Heart right ventricle (tissue), 16 donors: ENCODE results near the gene PLA2G4B. TPM values are rescaled to one million over a fixed set of nuclear protein-coding genes. Genes with fewer than 3 reads are reported as not detected.

Experiments used
- ATAC-seq, 8 donors: fragments of 200-7000 bp; cut with Tn5 transposase; one replicate each; pipeline ENCODE4 v1.9.1; 2020; ENCODE audit warnings: mild to moderate bottlenecking in 8 of 8, moderate library complexity in 8 of 8, moderate number of reproducible peaks in 1 of 8
- DNase-seq, 2 donors: peaks; one replicate each; pipeline ENCODE4 v3.0.0-alpha.2; 2020
- H3K27ac ChIP-seq, 10 donors: fragments of 200-600 bp; sonication (generic) in 2 of 10; one replicate each; pipeline versions ENCODE4 v1.5.0 to v1.8.0; 2020 to 2022; ENCODE audit warnings: mild to moderate bottlenecking in 3 of 10
- H3K27me3 ChIP-seq, 7 donors: fragments of 200-600 bp; one replicate each; pipeline ENCODE4 v1.8.0; 2021 to 2022; ENCODE audit warnings: mild to moderate bottlenecking in 2 of 7
- H3K36me3 ChIP-seq, 9 donors: fragments of 200-600 bp; sonication (generic) in 1 of 9; one replicate each; pipeline versions ENCODE4 v1.5.0 to v1.8.0; 2020 to 2022; ENCODE audit warnings: mild to moderate bottlenecking in 2 of 9
- H3K4me1 ChIP-seq, 9 donors: fragments of 200-600 bp; sonication (generic) in 1 of 9; one replicate each; pipeline versions ENCODE4 v1.5.0 to v1.8.0; 2020 to 2022; ENCODE audit warnings: mild to moderate bottlenecking in 4 of 9
- H3K4me3 ChIP-seq, 10 donors: fragments of 200-600 bp; sonication (generic) in 2 of 10; one replicate each; pipeline versions ENCODE4 v1.5.0 to v1.8.0; 2020 to 2022; ENCODE audit warnings: mild to moderate bottlenecking in 7 of 10, moderate library complexity in 2 of 10
- H3K9me3 ChIP-seq, 11 donors: fragments of 200-600 bp in 10 of 11; sonication (generic) in 2 of 11; one replicate each; pipeline versions ENCODE4 v1.5.0 to v1.8.0; 2013 to 2022; ENCODE audit warnings: mild to moderate bottlenecking in 2 of 11, control low read depth in 1 of 11, moderate library complexity in 1 of 11
- WGBS, 2 donors: extraction: QIAGEN DNeasy Blood & Tissue Kit; methylation state at CpG; one replicate each; pipeline ENCODE4 v1.1.7; 2013; ENCODE audit warnings: inconsistent platforms in 1 of 2; 5-methylcytosine and 5-hydroxymethylcytosine counted together
- intact Hi-C, 10 donors: fragments of 100-400 bp; cut with DNase I; formaldehyde crosslinking; loops; one replicate each; pipeline versions ENCODE4 v1.11.1 to v1.14.2; 2022
- polyA plus RNA-seq, 2 donors: library from polyadenylated mRNA; stranded (reverse); fragments of 200-250 nt; gene quantifications; one replicate each; pipeline ENCODE4 v1.2.3, GENCODE V29; 2013
- total RNA-seq, 10 donors: library from RNA; stranded (reverse); fragmentation: NEBNext Ultra II Directional in 3 of 10; extraction: Animal tissue kit (Norgen Biotek cat#: 25700) in 3 of 10; gene quantifications; one replicate each; pipeline versions ENCODE4 v1.2.1 to v1.2.4, GENCODE V29; 2021 to 2023
- TF ChIP-seq, protein P1 (sequence below), 9 donors: fragments of 200-600 bp; sonication (generic) in 2 of 9; IDR thresholded peaks; one replicate each; pipeline versions ENCODE4 v1.5.0 to v1.8.0; 2021 to 2022; ENCODE audit warnings: antibody characterized with exemption in 9 of 9, mild to moderate bottlenecking in 5 of 9, moderate library complexity in 1 of 9
- donor health status: Arrhythmogenic right ventricular cardiomyopathy.
- donor health status: ischemic (EF 13 %, LVEDD 7.1; RV severe dilation, severe dysfunction).
- donor health status: healthy with polysubstance abuse.
- donor health status: DM: no; HTN: yes; CAD: no.
- donor health status: DM: no; HTN: no; CAD: no.
- donor health status: ischemic (EF 25% LVEDD 6.9; RV normal size, moderate dysfunction).
- donor health status: ischemic (EF 25% LVEDD 5.7; RV mildly dilated, moderate dysfunction).
- donor health status: healthy.
- donor health status: DM: yes; HTN: yes; CAD: no.
- donor health status: Ischemic cardiomyopathy.
- donor health status: ischemic (EF 35%, LVEDD 5.7; RV mildly dilated, moderate dysfunction).
- donor health status: nonischemic (EF 11% LVEDD 7.7; RV severe dilation, severe dysfunction).
- donor health status: DM: yes; HTN: yes; CAD: no.
- donor health status: PGD.
- donor health status: ischemic (EF 29% LVEDD 5.4; RV normal size, mild dysfunction).
- donor health status: nonischemic (EF 23%, LVEDD 6.1; RV moderate dilation, normal function).

Gene PLA2G4B
- total and polyA plus RNA-seq, 12 donors: 1.6 to 16.0 (median 3.2) TPM

DNA sequence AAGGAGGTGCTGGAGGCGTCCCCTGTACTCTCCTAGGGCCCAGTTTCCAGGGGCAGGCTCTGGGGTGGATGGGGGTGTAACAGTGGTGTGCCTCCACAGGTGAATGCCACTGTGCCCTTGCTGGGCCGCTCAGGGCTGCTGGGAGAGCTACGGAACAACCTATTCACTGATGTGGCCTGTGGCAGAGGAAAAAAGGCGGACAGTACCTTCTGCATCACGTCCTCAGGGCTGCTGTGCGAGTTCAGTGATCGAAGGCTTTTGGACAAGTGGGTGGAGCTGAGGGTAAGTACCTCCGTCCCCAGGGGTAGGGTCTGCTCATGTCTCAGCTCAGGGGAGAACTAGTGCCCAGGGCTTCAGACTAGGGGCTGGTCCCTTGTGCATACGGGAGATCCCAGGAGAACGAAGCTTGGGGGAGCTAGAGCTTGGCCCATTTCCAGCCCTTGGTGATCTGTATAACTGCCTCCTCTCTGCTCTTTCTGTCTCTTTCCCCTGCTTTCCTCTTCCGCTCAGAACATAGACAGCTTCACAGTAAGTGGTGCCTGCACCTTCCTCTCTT, 25.7 kb upstream of the PLA2G4B start:
- ATAC-seq (no peak), DNase-seq (no peak)
- Histone ChIP-seq H3K36me3 (peaks cover 0 to 60% (median 13%) of the 10 kb centered on the region in 9 donors), H3K4me3 (no peak overlapping the region), H3K27ac (no peak overlapping the region), H3K4me1 (peaks cover 0 to 17% (median 6%) of the 10 kb centered on the region in 9 donors), H3K9me3 (no peaks in the 10 kb centered on the region), H3K27me3 (no peaks in the 10 kb centered on the region)
- WGBS, 2 donors: 92% methylated on average over 11 of the region's 11 CpGs
- intact Hi-C loops: loop anchor here in 9 of 10 donors (2.0 to 10.0 kb wide), 9 partner anchors 41 to 348 kb away; partner anchors contain the start of genes TYRO3 (in 5 of the 9) and MAPKBP1 (in 3 of the 9)
- TF ChIP-seq, protein P1, sequence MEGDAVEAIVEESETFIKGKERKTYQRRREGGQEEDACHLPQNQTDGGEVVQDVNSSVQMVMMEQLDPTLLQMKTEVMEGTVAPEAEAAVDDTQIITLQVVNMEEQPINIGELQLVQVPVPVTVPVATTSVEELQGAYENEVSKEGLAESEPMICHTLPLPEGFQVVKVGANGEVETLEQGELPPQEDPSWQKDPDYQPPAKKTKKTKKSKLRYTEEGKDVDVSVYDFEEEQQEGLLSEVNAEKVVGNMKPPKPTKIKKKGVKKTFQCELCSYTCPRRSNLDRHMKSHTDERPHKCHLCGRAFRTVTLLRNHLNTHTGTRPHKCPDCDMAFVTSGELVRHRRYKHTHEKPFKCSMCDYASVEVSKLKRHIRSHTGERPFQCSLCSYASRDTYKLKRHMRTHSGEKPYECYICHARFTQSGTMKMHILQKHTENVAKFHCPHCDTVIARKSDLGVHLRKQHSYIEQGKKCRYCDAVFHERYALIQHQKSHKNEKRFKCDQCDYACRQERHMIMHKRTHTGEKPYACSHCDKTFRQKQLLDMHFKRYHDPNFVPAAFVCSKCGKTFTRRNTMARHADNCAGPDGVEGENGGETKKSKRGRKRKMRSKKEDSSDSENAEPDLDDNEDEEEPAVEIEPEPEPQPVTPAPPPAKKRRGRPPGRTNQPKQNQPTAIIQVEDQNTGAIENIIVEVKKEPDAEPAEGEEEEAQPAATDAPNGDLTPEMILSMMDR (IDR thresholded peaks at IDR 0.05): no peak

DNA sequence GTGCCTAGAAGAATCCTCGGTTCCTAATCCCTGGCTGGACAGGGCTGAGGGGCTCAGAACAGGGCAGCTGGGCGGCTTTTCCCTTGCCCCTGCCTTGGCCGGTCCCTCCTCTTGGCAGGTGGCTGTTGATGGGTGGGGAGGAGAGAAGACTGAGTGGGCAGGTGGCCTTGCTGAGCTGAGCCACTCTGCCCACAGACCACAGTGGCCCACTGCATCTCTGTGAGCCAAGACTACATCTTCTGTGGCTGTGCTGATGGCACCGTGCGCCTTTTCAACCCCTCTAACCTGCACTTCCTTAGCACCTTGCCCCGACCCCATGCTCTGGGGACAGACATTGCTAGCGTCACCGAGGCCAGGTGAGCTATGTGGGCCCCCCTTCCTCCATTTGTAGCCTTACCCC, 25.2 kb upstream of the PLA2G4B start:
- H3K4me3 ChIP-seq: no peak overlapping the region
- no peaks in the 10 kb centered on the region for H3K9me3 ChIP-seq
- no peak for DNase-seq
- H3K4me1 ChIP-seq: peaks cover 0 to 17% (median 6%) of the 10 kb centered on the region in 9 donors
- no peaks in the 10 kb centered on the region for H3K27me3 ChIP-seq
- ATAC-seq: no peak
- H3K36me3 ChIP-seq: peaks cover 0 to 66% (median 19%) of the 10 kb centered on the region in 9 donors
- WGBS, 2 donors: 93 to 97% methylated on average over 8 of the region's 8 CpGs
- no peak overlapping the region for H3K27ac ChIP-seq
- intact Hi-C loops: loop anchor here in 9 of 10 donors (2.0 to 10.0 kb wide), 9 partner anchors 41 to 349 kb away; partner anchors contain the start of genes TYRO3 (in 5 of the 9) and MAPKBP1 (in 3 of the 9)
- TF ChIP-seq, protein P1 (IDR thresholded peaks at IDR 0.05): no peak

DNA sequence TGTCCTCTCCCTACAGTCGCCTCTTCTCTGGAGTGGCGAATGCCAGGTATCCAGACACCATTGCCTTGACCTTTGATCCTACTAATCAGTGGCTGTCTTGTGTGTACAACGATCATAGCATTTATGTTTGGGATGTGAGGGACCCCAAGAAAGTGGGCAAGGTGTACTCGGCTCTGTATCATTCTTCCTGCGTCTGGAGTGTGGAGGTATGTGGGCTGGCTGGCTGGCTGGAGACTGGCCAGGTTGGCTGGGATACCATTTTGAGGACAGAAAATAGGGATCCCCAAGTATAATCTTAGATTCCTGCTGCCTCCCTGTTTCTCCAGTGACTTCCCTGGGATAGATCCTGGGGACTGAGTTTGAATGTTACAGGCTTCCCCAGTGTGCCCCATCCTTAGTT, 24.1 kb upstream of the PLA2G4B start:
- H3K4me3 ChIP-seq: no peak overlapping the region
- DNase-seq: no peak
- peaks cover 0 to 13% (median 6%) of the 10 kb centered on the region in 9 donors for H3K4me1 ChIP-seq
- H3K9me3 ChIP-seq: no peaks in the 10 kb centered on the region
- ATAC-seq: no peak
- TF ChIP-seq, protein P1 (IDR thresholded peaks at IDR 0.05): no peak
- intact Hi-C loops: loop anchor here in 9 of 10 donors (5.0 to 10.0 kb wide), 8 partner anchors 42 to 350 kb away; partner anchors contain the start of genes TYRO3 (in 5 of the 9) and MAPKBP1 (in 3 of the 9)
- H3K27me3 ChIP-seq: no peaks in the 10 kb centered on the region
- H3K36me3 ChIP-seq: peaks cover 0 to 77% (median 27%) of the 10 kb centered on the region in 9 donors
- H3K27ac ChIP-seq: no peak overlapping the region
- WGBS, 2 donors: 87 to 88% methylated on average over 5 of the region's 5 CpGs

DNA sequence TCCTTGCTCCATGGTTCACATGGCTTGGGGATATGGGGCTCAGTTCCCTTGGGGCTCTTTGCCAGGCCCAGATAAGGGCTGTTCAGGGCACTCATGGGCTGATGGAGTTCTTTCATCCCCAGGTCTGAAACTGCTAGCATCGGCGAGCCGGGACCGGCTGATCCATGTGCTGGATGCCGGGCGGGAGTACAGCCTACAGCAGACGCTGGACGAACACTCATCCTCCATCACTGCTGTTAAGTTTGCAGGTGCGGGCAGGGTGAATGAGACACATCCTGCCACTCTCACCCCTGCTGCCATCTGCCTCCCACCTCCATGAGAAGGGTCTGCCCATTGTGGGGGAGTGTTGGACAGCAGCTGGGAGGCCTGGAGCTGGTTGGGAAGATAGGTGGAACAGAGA, 21.9 kb upstream of the PLA2G4B start:
- DNase-seq (no peak), ATAC-seq (no peak)
- H3K36me3 ChIP-seq: peaks cover 0 to 99% (median 27%) of the 10 kb centered on the region in 9 donors
- H3K9me3 ChIP-seq: no peaks in the 10 kb centered on the region
- no peaks in the 10 kb centered on the region for H3K27me3 ChIP-seq
- H3K27ac ChIP-seq: no peak overlapping the region
- TF ChIP-seq, protein P1 (IDR thresholded peaks at IDR 0.05): no peak
- no peaks in the 10 kb centered on the region for H3K4me1 ChIP-seq
- no peak overlapping the region for H3K4me3 ChIP-seq
- intact Hi-C loops: loop anchor here in 5 of 10 donors (10.0 kb wide), 5 partner anchors 122 to 352 kb away; partner anchors contain the start of gene TYRO3 (in 2 of the 5)
- WGBS, 2 donors: 96 to 98% methylated on average over 9 of the region's 9 CpGs
